Measurements from ENCODE around the gene ITSN2. TPM values are rescaled to one million over a fixed set of nuclear protein-coding genes. Genes with fewer than 3 reads are reported as not detected.

ITSN2 gene
- total RNA-seq, 2 experiments from 2014 or later, result 60.4 to 61.0 TPM

- peaks cover 5% of the 10 kb centered on the region for H3K9me3 Mint-ChIP-seq
Measured at GRCh38 chr2:24153478-24153877, 206.9 kb downstream of the ITSN2 start.

More at GRCh38 chr2:24153478-24153877, 206.9 kb downstream of the ITSN2 start:
- H3K27me3 Mint-ChIP-seq, result no peaks in the 10 kb centered on the region
- CTCF ChIA-PET, result no interaction called here
- POLR2A ChIA-PET, result no interaction called here
- intact Hi-C loops (cut with micrococcal nuclease), result no loop called here
- no peak overlapping the region for H3K27ac Mint-ChIP-seq
- no peak overlapping the region for H3K4me3 Mint-ChIP-seq
- H3K4me1 Mint-ChIP-seq (ENCODE audit: low read depth), result no peaks in the 10 kb centered on the region
- DNase-seq, result no peak
- peaks cover 6% of the 10 kb centered on the region for H3K36me3 Mint-ChIP-seq

Other genes with a start within 250 kb of the ITSN2 start
- under 1 TPM in 1 of 2 experiments, not detected in 1; 0.40 TPM for gene PFN4, start 237.2 kb downstream of the ITSN2 start, total RNA-seq
- gene FAM228B, start 237.1 kb downstream of the ITSN2 start, total RNA-seq, result 1 to 10 TPM; 6.5 to 7.2 TPM
- gene FAM228A, start 185.5 kb downstream of the ITSN2 start, total RNA-seq, result under 1 TPM; 0.12 to 0.17 TPM
- gene NCOA1, start 130.7 kb upstream of the ITSN2 start, total RNA-seq, result 10 to 100 TPM; 21.3 to 24.0 TPM